GM19240 (cell line): ENCODE data around the gene RASSF1.

Experiments
- DNase-seq: peaks from one replicate; pipeline ENCODE4 v3.0.0; 2011; ENCODE audit warnings: low spot score; ENCODE audit not compliant: insufficient read length

RASSF1 gene

GRCh38 chr3:50302095-50303012 lies 38.3 kb downstream of the RASSF1 start:
- no peak for DNase-seq

- no peak for DNase-seq
Observed at GRCh38 chr3:50300681-50301254, 39.9 kb downstream of the RASSF1 start.

GRCh38 chr3:50299929-50300680 lies 40.5 kb downstream of the RASSF1 start:
- no peak for DNase-seq

GRCh38 chr3:50299638-50299928 lies 41.1 kb downstream of the RASSF1 start:
- DNase-seq, result no peak

GRCh38 chr3:50298836-50299637 lies 41.6 kb downstream of the RASSF1 start, which contains the start of the genes HYAL3 and NAA80:
HYAL3 (minus strand) TSS chr3:50299405; CDS start chr3:50295602, 3,803 bp downstream.
NAA80 (minus strand) TSS chr3:50299405; CDS start chr3:50297463, 1,942 bp downstream.
- DNase-seq, result peak; percentile 89

- no peak for DNase-seq
Observed at GRCh38 chr3:50297896-50298725, 42.5 kb downstream of the RASSF1 start.

GRCh38 chr3:50297384-50297775 lies 43.3 kb downstream of the RASSF1 start:
- DNase-seq, result no peak

GRCh38 chr3:50296721-50297383 lies 43.8 kb downstream of the RASSF1 start:
- DNase-seq, result no peak

GRCh38 chr3:50295553-50296431 lies 44.8 kb downstream of the RASSF1 start:
- DNase-seq, result no peak

- DNase-seq, result no peak
Observed at GRCh38 chr3:50294492-50295403, 45.9 kb downstream of the RASSF1 start.

- DNase-seq, result no peak
Observed at GRCh38 chr3:50294089-50294488, 46.5 kb downstream of the RASSF1 start.

- DNase-seq, result no peak
Observed at GRCh38 chr3:50293079-50293801, 47.4 kb downstream of the RASSF1 start.

- DNase-seq, result peak; percentile 92
Observed at GRCh38 chr3:50292159-50293078, 48.2 kb downstream of the RASSF1 start, which contains the start of gene IFRD2. IFRD2 (minus strand) TSS chr3:50292429; CDS start chr3:50292274, 155 bp downstream.

GRCh38 chr3:50290161-50290641 lies 50.4 kb downstream of the RASSF1 start:
- no peak for DNase-seq

GRCh38 chr3:50289130-50289529 lies 51.5 kb downstream of the RASSF1 start:
- DNase-seq, result no peak
